ENCODE measurements around the gene LOXHD1.

GRCh38 chr18:46480226-46480625 lies 176.8 kb downstream of the LOXHD1 start:
- TF ChIP-seq CTCF (IDR thresholded peaks at IDR 0.05; ENCODE audit: insufficient read depth, low read length) (no peak), POLR2AphosphoS5 (IDR thresholded peaks at IDR 0.05; ENCODE audit: low read depth) (no peak)
- TF ChIP-seq, protein P1, sequence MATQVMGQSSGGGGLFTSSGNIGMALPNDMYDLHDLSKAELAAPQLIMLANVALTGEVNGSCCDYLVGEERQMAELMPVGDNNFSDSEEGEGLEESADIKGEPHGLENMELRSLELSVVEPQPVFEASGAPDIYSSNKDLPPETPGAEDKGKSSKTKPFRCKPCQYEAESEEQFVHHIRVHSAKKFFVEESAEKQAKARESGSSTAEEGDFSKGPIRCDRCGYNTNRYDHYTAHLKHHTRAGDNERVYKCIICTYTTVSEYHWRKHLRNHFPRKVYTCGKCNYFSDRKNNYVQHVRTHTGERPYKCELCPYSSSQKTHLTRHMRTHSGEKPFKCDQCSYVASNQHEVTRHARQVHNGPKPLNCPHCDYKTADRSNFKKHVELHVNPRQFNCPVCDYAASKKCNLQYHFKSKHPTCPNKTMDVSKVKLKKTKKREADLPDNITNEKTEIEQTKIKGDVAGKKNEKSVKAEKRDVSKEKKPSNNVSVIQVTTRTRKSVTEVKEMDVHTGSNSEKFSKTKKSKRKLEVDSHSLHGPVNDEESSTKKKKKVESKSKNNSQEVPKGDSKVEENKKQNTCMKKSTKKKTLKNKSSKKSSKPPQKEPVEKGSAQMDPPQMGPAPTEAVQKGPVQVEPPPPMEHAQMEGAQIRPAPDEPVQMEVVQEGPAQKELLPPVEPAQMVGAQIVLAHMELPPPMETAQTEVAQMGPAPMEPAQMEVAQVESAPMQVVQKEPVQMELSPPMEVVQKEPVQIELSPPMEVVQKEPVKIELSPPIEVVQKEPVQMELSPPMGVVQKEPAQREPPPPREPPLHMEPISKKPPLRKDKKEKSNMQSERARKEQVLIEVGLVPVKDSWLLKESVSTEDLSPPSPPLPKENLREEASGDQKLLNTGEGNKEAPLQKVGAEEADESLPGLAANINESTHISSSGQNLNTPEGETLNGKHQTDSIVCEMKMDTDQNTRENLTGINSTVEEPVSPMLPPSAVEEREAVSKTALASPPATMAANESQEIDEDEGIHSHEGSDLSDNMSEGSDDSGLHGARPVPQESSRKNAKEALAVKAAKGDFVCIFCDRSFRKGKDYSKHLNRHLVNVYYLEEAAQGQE (IDR thresholded peaks at IDR 0.05; ENCODE audit: insufficient replicate concordance, low read depth) = no peak
